ENCODE data around the gene PRKAR1A. TPM values are rescaled to one million over a fixed set of nuclear protein-coding genes. Genes with fewer than 3 reads are reported as not detected.
A peak's percentile ranks its signal among the peaks of the same experiment; 100 is the strongest.
"Not testable (repeated sequence)": the region's sequence is repeated elsewhere in the genome, so short reads cannot be mapped to it uniquely, and the experiment has no call there.

Gene PRKAR1A
- 106 and 109 TPM in 2 replicates for total RNA-seq (2014; rRNA removed; shearing (Covaris generic))

- peak within 1 kb of the TSS; percentile 84 for H3K4me3 ChIP-seq (ENCODE audit: insufficient read depth, low read depth, low read length)
- DNase-seq: peak; percentile 94
- H3K27me3 ChIP-seq (ENCODE audit: control insufficient read depth, insufficient read depth, low read length): no peaks in the 10 kb centered on the region
- H3K36me3 ChIP-seq (replicated peaks; ENCODE audit: control insufficient read depth, insufficient read depth, low read length): peaks cover 15% of the 10 kb centered on the region
Measured at GRCh38 chr17:68512247-68512959, at the start of gene PRKAR1A. Gene PRKAR1A (plus strand): TSS chr17:68512430. CDS start chr17:68515400, 2,970 bp downstream.

- no peaks in the 10 kb centered on the region for H3K36me3 ChIP-seq (replicated peaks; ENCODE audit: control insufficient read depth, insufficient read depth, low read length)
- no peak for DNase-seq
- H3K4me3 ChIP-seq (ENCODE audit: insufficient read depth, low read depth, low read length): no peak overlapping the region
- no peaks in the 10 kb centered on the region; the same call in 1 of the 2 replicates for H3K27me3 ChIP-seq (ENCODE audit: control insufficient read depth, insufficient read depth, low read length)
Measured at GRCh38 chr17:68463211-68464019, 48.8 kb upstream of the PRKAR1A start.

GRCh38 chr17:68468334-68468733, 43.9 kb upstream of the PRKAR1A start:
- H3K4me3 ChIP-seq (ENCODE audit: insufficient read depth, low read depth, low read length): no peak overlapping the region
- no peak for DNase-seq

GRCh38 chr17:68468788-68469187, 43.4 kb upstream of the PRKAR1A start:
- DNase-seq: no peak
- Histone ChIP-seq H3K27me3 (ENCODE audit: control insufficient read depth, insufficient read depth, low read length) (no peaks in the 10 kb centered on the region), H3K36me3 (replicated peaks; ENCODE audit: control insufficient read depth, insufficient read depth, low read length) (no peaks in the 10 kb centered on the region), H3K4me3 (ENCODE audit: insufficient read depth, low read depth, low read length) (no peak overlapping the region)

More at GRCh38 chr17:68468334-68468733, 43.9 kb upstream of the PRKAR1A start:
- Histone ChIP-seq H3K36me3 (replicated peaks; ENCODE audit: control insufficient read depth, insufficient read depth, low read length) (no peaks in the 10 kb centered on the region), H3K27me3 (ENCODE audit: control insufficient read depth, insufficient read depth, low read length) (no peaks in the 10 kb centered on the region)

GRCh38 chr17:68470961-68471360, 41.3 kb upstream of the PRKAR1A start:
- no peaks in the 10 kb centered on the region for H3K27me3 ChIP-seq (ENCODE audit: control insufficient read depth, insufficient read depth, low read length)
- H3K36me3 ChIP-seq (replicated peaks; ENCODE audit: control insufficient read depth, insufficient read depth, low read length): no peaks in the 10 kb centered on the region
- DNase-seq: no peak
- no peak overlapping the region for H3K4me3 ChIP-seq (ENCODE audit: insufficient read depth, low read depth, low read length)

- Histone ChIP-seq H3K27me3 (ENCODE audit: control insufficient read depth, insufficient read depth, low read length) (no peaks in the 10 kb centered on the region), H3K36me3 (replicated peaks; ENCODE audit: control insufficient read depth, insufficient read depth, low read length) (no peaks in the 10 kb centered on the region), H3K4me3 (ENCODE audit: insufficient read depth, low read depth, low read length) (no peak overlapping the region)
- DNase-seq: no peak
Measured at GRCh38 chr17:68480885-68481284, 31.3 kb upstream of the PRKAR1A start.

GRCh38 chr17:68482576-68483041, 29.6 kb upstream of the PRKAR1A start:
- DNase-seq: no peak
- Histone ChIP-seq H3K36me3 (replicated peaks; ENCODE audit: control insufficient read depth, insufficient read depth, low read length) (no peaks in the 10 kb centered on the region), H3K27me3 (ENCODE audit: control insufficient read depth, insufficient read depth, low read length) (no peaks in the 10 kb centered on the region), H3K4me3 (ENCODE audit: insufficient read depth, low read depth, low read length) (no peak overlapping the region)

- no peaks in the 10 kb centered on the region for H3K36me3 ChIP-seq (replicated peaks; ENCODE audit: control insufficient read depth, insufficient read depth, low read length)
Measured at GRCh38 chr17:68484458-68484857, 27.8 kb upstream of the PRKAR1A start.

GRCh38 chr17:68489919-68490318, 22.3 kb upstream of the PRKAR1A start:
- Histone ChIP-seq H3K27me3 (ENCODE audit: control insufficient read depth, insufficient read depth, low read length) (no peaks in the 10 kb centered on the region), H3K4me3 (ENCODE audit: insufficient read depth, low read depth, low read length) (no peak overlapping the region)
- DNase-seq: no peak

More at GRCh38 chr17:68484458-68484857, 27.8 kb upstream of the PRKAR1A start:
- H3K4me3 ChIP-seq (ENCODE audit: insufficient read depth, low read depth, low read length): no peak overlapping the region
- no peaks in the 10 kb centered on the region for H3K27me3 ChIP-seq (ENCODE audit: control insufficient read depth, insufficient read depth, low read length)
- DNase-seq: no peak

GRCh38 chr17:68491381-68492231, 20.6 kb upstream of the PRKAR1A start:
- H3K27me3 ChIP-seq (ENCODE audit: control insufficient read depth, insufficient read depth, low read length): no peaks in the 10 kb centered on the region
- DNase-seq: no peak

More at GRCh38 chr17:68489919-68490318, 22.3 kb upstream of the PRKAR1A start:
- no peaks in the 10 kb centered on the region for H3K36me3 ChIP-seq (replicated peaks; ENCODE audit: control insufficient read depth, insufficient read depth, low read length)

GRCh38 chr17:68492394-68493054, 19.7 kb upstream of the PRKAR1A start:
- not testable (repeated sequence) for H3K36me3 ChIP-seq (replicated peaks; ENCODE audit: control insufficient read depth, insufficient read depth, low read length); DNase-seq

More at GRCh38 chr17:68491381-68492231, 20.6 kb upstream of the PRKAR1A start:
- H3K4me3 ChIP-seq (ENCODE audit: insufficient read depth, low read depth, low read length): no peak overlapping the region
- no peaks in the 10 kb centered on the region for H3K36me3 ChIP-seq (replicated peaks; ENCODE audit: control insufficient read depth, insufficient read depth, low read length)

GRCh38 chr17:68495081-68495480, 17.1 kb upstream of the PRKAR1A start:
- H3K36me3 ChIP-seq (replicated peaks; ENCODE audit: control insufficient read depth, insufficient read depth, low read length): no peaks in the 10 kb centered on the region
- no peak overlapping the region for H3K4me3 ChIP-seq (ENCODE audit: insufficient read depth, low read depth, low read length)
- no peaks in the 10 kb centered on the region for H3K27me3 ChIP-seq (ENCODE audit: control insufficient read depth, insufficient read depth, low read length)
- DNase-seq: no peak

More at GRCh38 chr17:68492394-68493054, 19.7 kb upstream of the PRKAR1A start:
- H3K4me3 ChIP-seq (ENCODE audit: insufficient read depth, low read depth, low read length); H3K27me3 ChIP-seq (ENCODE audit: control insufficient read depth, insufficient read depth, low read length): not testable (repeated sequence)

GRCh38 chr17:68497885-68498319, 14.3 kb upstream of the PRKAR1A start:
- Histone ChIP-seq H3K4me3 (ENCODE audit: insufficient read depth, low read depth, low read length) (no peak overlapping the region), H3K36me3 (replicated peaks; ENCODE audit: control insufficient read depth, insufficient read depth, low read length) (no peaks in the 10 kb centered on the region), H3K27me3 (ENCODE audit: control insufficient read depth, insufficient read depth, low read length) (no peaks in the 10 kb centered on the region)
- no peak for DNase-seq
